ENCODE results near the gene NRTN.
A peak's percentile ranks its signal among the peaks of the same experiment; 100 is the strongest.

DNA sequence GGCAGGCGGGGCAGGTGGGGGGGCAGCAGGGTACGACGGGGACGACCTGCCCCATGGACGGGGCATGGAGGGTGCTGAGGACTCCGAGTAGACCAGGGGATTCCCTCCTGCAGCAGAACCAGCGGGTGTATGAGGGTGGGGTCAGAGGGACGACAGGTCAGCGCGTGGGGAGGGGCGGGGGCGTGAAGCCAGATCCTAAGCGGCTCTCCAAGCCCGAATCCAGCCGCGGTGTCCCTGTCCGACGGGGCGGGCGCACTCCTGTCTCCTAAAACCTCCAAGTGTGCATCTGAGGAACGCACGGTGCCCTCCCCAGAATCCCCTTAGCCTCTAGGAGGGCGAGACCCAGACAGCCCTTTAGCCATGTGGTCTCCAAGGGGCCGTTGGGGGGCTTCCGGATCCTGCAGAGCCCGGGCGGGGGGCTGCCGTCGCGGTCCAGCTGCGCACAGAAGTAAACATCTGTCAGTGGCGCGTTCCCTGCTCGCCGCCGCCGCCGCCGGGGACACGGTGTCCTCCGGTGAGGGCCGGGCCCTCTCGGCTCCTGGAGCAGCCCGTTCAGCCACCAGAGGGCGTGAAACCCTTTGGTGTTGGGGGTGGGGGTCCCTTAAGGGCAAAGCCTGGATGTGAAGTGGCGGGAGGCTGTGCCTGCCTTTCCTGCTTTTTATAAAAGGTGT, 730 bp downstream of the NRTN start:
- TF ChIP-seq SIN3A (IDR thresholded peaks at IDR 0.05; ENCODE audit: borderline replicate concordance, insufficient read depth, low read depth, low read length) (no peak), CTCF (IDR thresholded peaks at IDR 0.05) (peak; percentile 87), TCF7L2 (IDR thresholded peaks at IDR 0.05; ENCODE audit: low read depth, low read length) (no peak), POLR2AphosphoS5 (IDR thresholded peaks at IDR 0.05; ENCODE audit: low read depth, low read length) (no peak)
- TF ChIP-seq, protein P1, sequence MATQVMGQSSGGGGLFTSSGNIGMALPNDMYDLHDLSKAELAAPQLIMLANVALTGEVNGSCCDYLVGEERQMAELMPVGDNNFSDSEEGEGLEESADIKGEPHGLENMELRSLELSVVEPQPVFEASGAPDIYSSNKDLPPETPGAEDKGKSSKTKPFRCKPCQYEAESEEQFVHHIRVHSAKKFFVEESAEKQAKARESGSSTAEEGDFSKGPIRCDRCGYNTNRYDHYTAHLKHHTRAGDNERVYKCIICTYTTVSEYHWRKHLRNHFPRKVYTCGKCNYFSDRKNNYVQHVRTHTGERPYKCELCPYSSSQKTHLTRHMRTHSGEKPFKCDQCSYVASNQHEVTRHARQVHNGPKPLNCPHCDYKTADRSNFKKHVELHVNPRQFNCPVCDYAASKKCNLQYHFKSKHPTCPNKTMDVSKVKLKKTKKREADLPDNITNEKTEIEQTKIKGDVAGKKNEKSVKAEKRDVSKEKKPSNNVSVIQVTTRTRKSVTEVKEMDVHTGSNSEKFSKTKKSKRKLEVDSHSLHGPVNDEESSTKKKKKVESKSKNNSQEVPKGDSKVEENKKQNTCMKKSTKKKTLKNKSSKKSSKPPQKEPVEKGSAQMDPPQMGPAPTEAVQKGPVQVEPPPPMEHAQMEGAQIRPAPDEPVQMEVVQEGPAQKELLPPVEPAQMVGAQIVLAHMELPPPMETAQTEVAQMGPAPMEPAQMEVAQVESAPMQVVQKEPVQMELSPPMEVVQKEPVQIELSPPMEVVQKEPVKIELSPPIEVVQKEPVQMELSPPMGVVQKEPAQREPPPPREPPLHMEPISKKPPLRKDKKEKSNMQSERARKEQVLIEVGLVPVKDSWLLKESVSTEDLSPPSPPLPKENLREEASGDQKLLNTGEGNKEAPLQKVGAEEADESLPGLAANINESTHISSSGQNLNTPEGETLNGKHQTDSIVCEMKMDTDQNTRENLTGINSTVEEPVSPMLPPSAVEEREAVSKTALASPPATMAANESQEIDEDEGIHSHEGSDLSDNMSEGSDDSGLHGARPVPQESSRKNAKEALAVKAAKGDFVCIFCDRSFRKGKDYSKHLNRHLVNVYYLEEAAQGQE (IDR thresholded peaks at IDR 0.05; ENCODE audit: insufficient read depth in 1 of 2, low read depth in 2 of 2, low read length in 1 of 2) = no peak
